Measurements from ENCODE around the gene SVIL. TPM values are rescaled to one million over a fixed set of nuclear protein-coding genes. Genes with fewer than 3 reads are reported as not detected.
"Not testable (repeated sequence)": the region's sequence is repeated elsewhere in the genome, so short reads cannot be mapped to it uniquely, and the experiment has no call there.

The SVIL gene
- total RNA-seq, 1 donor from 2014 or later: 79.6 TPM

DNA sequence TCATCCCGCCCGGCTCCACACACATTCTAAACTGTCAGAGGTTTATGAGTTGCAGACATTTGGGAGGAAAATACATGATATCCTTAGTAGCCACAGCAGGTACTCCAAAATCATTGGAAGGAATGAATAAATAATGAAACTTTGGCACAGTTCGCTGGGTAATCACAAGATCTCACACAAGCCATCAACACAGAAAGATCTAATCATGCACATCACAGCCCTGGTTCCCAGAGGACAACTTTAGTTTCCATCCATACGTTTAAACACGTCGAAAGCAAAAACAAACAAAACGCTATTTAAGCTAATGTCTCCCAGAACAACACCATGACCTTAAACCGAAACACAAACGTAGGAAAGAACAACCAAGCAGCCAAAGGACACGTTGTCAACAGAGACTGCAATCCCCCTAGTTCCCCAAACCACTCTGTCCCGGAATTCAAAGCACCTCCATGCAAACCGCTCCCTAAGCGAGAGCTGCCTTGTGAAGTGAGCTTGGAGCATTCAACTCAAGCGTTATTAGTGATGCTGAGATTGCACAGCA, 12.3 kb downstream of the SVIL start:
- no peak for DNase-seq (ENCODE audit: low read depth in 2 of 2)

GRCh38 chr10:29621161-29621560, 13.6 kb downstream of the SVIL start:
- no peak for DNase-seq (ENCODE audit: low read depth in 2 of 2)

DNA sequence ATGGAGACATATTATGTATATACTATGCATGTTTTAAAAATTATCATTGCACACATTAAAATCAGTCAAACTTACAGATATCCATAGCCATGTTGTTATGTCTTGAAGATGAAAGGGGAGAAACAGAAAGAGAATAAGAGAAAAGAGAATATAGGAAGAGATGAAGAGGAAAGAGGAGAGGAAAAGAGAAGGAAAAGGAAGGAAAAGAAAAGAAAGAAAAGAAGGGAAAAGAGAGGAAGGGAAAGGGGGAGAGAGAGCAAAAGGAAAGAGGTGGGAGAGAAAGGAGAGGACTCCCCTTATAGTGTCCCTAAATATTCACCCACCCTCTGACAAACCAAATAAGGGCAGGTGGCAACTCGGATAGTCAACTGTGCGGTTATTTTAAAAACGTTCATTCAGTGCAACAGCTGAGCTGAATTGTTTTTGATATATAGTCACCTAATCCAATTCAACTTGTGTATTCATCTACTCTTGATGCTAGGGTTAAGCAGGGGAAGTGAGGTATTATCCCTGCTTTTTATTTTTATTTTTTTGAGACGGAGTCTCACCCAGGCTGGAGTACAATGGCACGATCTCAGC, 14.6 kb downstream of the SVIL start:
- DNase-seq (ENCODE audit: low read depth in 2 of 2): no peak

DNA sequence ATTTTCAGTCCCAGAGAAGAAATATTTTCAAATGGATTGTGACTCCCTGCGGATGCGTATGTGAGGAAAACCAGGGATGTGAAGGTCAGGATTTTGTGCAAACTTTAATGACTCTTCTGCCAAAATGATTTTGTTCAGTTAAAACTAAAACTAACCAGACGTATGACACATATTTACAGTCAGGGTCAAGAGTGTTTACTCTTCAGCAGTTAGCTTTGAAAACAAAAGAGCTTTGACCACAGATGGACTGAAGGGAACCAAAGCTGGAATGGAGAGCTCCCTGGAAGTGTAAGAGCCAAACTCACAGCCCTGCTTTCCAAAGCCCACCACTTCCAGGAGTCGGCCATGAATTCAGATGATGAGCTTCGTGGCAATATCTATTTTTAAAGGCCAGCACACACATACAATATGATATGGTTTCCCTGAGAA, 15.5 kb downstream of the SVIL start:
- no peak for DNase-seq (ENCODE audit: low read depth in 2 of 2)

- no peak for DNase-seq (ENCODE audit: low read depth in 2 of 2)
Measured at GRCh38 chr10:29618341-29619171, 16.2 kb downstream of the SVIL start.

GRCh38 chr10:29617880-29618340, 16.9 kb downstream of the SVIL start:
- DNase-seq (ENCODE audit: low read depth in 2 of 2): no peak

- DNase-seq (ENCODE audit: low read depth in 2 of 2): no peak
Measured at GRCh38 chr10:29616542-29616941, 18.2 kb downstream of the SVIL start.

- DNase-seq (ENCODE audit: low read depth in 2 of 2): no peak
Measured at GRCh38 chr10:29615195-29615594, 19.6 kb downstream of the SVIL start.

DNA sequence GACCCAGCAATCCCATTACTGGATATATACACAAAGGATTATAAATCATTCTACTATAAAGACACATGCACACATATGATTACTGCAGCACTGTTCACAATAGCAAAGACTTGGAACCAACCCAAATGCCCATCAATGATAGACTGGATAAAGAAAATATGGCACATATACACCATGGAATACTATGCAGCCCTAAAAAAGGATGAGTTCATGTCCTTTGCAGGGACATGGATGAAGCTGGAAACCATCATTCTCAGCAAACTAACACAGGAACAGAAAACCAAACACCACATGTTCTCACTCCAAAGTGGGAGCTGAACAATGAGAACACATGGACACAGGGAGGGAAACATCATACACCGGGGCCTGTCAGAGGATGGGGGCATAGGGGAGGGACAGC, 20.5 kb downstream of the SVIL start:
- not testable (repeated sequence) for DNase-seq (ENCODE audit: low read depth in 2 of 2)

- DNase-seq (ENCODE audit: low read depth in 2 of 2): no peak
Measured at GRCh38 chr10:29613791-29614190, 21.0 kb downstream of the SVIL start.

- DNase-seq (ENCODE audit: low read depth in 2 of 2): no peak
Measured at GRCh38 chr10:29613196-29613595, 21.6 kb downstream of the SVIL start.

DNA sequence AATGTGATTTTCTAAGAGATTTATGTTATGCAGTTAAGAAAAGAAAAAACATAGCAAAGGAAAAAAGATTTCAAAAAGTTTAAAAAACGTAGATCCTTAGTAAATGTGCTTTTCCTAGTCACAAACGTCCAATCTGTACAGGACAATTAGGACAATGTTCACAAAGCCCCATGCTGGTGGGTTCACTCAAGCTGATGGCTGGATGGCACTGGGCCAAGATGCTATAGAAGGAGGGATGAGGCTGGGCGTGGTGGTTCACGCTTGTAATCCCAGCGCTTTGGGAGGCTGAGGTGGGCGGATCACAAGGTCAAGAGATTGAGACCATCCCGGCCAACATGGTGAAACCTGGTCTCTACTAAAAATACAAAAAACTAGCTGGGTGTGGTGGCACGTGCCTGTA, 22.1 kb downstream of the SVIL start:
- no peak for DNase-seq (ENCODE audit: low read depth in 2 of 2)

- DNase-seq (ENCODE audit: low read depth in 2 of 2): no peak
Measured at GRCh38 chr10:29611781-29612381, 22.9 kb downstream of the SVIL start.

GRCh38 chr10:29610876-29611647, 23.7 kb downstream of the SVIL start:
- DNase-seq (ENCODE audit: low read depth in 2 of 2): no peak

DNA sequence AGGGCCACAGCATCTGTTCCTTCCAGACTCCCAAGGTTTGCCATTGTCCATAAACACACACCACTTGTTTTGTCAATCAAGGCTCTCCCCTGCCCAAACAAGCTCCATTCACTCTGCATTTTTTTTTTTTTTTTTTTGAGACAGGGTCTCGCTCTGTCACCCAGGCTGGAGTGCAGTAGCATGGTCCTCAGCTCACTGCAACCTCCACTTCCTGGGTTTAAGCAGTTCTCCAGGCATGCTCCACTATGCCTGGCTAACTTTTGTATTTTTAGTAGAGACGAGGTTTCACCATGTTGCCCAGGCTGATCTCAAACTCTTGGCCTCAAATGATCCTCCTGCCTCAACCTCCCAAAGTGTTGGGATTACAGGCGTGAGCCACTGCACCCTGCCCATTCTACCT, 24.4 kb downstream of the SVIL start:
- DNase-seq (ENCODE audit: low read depth in 2 of 2): not testable (repeated sequence)

DNA sequence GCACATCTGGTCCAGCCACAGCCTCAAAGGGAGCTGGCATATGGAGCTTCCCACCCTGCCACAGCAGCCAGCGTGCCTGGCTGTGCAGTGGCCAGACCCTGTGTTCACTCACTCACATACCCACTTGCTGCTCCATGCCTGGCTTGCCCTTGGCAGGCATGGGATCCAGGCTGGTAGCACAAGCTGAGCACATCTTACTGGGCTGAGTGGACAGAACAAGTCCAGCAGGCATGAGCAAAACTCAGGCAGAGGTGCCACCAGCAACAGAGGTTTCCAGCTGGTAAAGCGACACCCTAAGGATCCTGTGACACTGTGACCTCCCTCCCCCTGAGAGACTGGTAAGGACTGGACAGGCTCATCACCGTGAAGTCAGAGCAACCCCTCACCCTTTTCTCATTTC, 25.1 kb downstream of the SVIL start:
- DNase-seq (ENCODE audit: low read depth in 2 of 2): no peak

GRCh38 chr10:29608476-29609301, 26.1 kb downstream of the SVIL start:
- DNase-seq (ENCODE audit: low read depth in 2 of 2): no peak

- DNase-seq (ENCODE audit: low read depth in 2 of 2): no peak
Measured at GRCh38 chr10:29608062-29608461, 26.7 kb downstream of the SVIL start.

DNA sequence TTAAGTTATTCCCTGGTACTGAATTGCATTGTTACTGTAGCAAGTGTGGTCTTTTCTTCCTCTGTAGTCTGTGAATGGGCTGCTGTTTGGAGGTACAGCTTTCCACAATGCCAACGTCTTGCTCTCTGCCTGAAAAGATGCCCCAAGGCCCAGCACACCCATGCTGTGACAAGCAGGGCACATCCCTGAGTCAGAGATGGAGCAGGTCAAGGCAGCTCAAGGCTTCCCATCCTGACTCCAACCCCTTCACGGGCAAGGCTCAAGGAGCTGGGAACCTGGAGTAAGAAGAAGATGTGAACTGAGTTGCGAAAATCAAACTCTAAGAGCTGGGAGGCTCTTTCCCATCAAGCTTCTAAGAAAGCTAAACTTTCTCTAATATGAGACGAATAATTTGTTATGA, 27.2 kb downstream of the SVIL start:
- no peak for DNase-seq (ENCODE audit: low read depth in 2 of 2)

DNA sequence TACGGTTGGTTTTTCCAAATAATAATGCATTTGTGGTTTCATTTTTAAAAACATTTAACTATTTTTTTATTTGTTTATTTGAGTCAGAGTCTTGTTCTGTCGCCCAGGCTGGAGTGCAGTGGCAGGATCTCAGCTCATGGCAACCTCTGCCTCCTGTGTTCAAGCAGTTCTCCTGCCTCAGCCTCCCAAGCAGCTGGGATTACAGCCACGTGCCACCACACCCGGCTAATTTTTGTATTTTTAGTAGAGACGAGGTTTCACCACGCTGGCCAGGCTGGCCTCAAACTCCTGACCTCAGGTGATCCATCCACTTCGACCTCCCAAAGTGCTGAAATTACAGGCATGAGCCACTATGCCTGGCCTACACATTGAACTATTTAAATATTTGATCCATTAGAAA, 28.1 kb downstream of the SVIL start:
- DNase-seq (ENCODE audit: low read depth in 2 of 2): not testable (repeated sequence)
